H1 (cell line): Measurements from ENCODE around the gene ALDOC. TPM values are rescaled to one million over a fixed set of nuclear protein-coding genes. Genes with fewer than 3 reads are reported as not detected.

Experiments
- BRCA1 ChIP-seq: IDR thresholded peaks from 2 replicates; pipeline ENCODE4 v1.6.1; 2012; ENCODE audit warnings: low read depth, low read length, improper control_type of control experiment
- CBX5 ChIP-seq: fragments of 300-800, 300-1000 bp; sonication (generic); IDR thresholded peaks from 2 replicates; pipeline ENCODE4 v1.7.1; 2016; ENCODE audit warnings: antibody characterized with exemption, low read length, low read depth
- CEBPB ChIP-seq: IDR thresholded peaks from 2 replicates; pipeline ENCODE4 v1.6.1; 2012; ENCODE audit warnings: low read depth, low read length
- CHD1 ChIP-seq: IDR thresholded peaks from 2 replicates; pipeline ENCODE4 v1.6.1; 2012; ENCODE audit warnings: low read depth, low read length, improper control_type of control experiment
- E2F6 ChIP-seq: IDR thresholded peaks from 2 replicates; pipeline ENCODE4 v1.6.1; 2012; ENCODE audit warnings: inconsistent platforms
- EGR1 ChIP-seq: IDR thresholded peaks from 2 replicates; pipeline ENCODE4 v1.6.1; 2011; ENCODE audit warnings: low read depth, low read length, borderline replicate concordance
- EP300 ChIP-seq, 2 experiments: IDR thresholded peaks; 1 replicate in 1 of 2; 2 replicates in 1 of 2; pipeline ENCODE4 v1.6.1; 2011 to 2012; ENCODE audit warnings: low read depth in 2 of 2, low read length in 2 of 2, mild to moderate bottlenecking in 2 of 2, borderline replicate concordance in 1 of 2, inconsistent platforms in 1 of 2, moderate library complexity in 1 of 2
- FOSL1 ChIP-seq: IDR thresholded peaks from 2 replicates; pipeline ENCODE4 v1.6.1; 2011; ENCODE audit warnings: mild to moderate bottlenecking, low read depth, low read length, moderate library complexity; ENCODE audit not compliant: insufficient read depth
- GTF2F1 ChIP-seq: IDR thresholded peaks from 2 replicates; pipeline ENCODE4 v1.6.1; 2012; ENCODE audit warnings: low read depth, low read length, improper control_type of control experiment, borderline replicate concordance
- HDAC2 ChIP-seq, 2 experiments: fragments of 300-600 bp in 1 of 2; sonication (generic) in 1 of 2; IDR thresholded peaks; 2 replicates each; pipeline ENCODE4 v1.6.1; 2011 to 2012; ENCODE audit warnings: low read depth in 2 of 2, low read length in 2 of 2, mild to moderate bottlenecking in 2 of 2, moderate library complexity in 2 of 2, borderline replicate concordance in 1 of 2, inconsistent platforms in 1 of 2
- KDM4A ChIP-seq: IDR thresholded peaks from one replicate; pipeline ENCODE4 v1.7.1; 2012; ENCODE audit warnings: low read depth, mild to moderate bottlenecking, moderate library complexity, low read length, inconsistent platforms; ENCODE audit not compliant: severe bottlenecking
- KDM5A ChIP-seq: fragments of 200-600 bp; IDR thresholded peaks from 2 replicates; pipeline ENCODE4 v1.7.1; 2012; ENCODE audit warnings: mild to moderate bottlenecking, low read length, inconsistent platforms, mixed read lengths
- MAFK ChIP-seq: IDR thresholded peaks from 2 replicates; pipeline ENCODE4 v1.6.1; 2012; ENCODE audit warnings: low read depth, mild to moderate bottlenecking, improper control_type of control experiment, low read length
- NANOG ChIP-seq: IDR thresholded peaks from 2 replicates; pipeline ENCODE4 v1.6.1; 2011; ENCODE audit warnings: low read length, low read depth, mild to moderate bottlenecking, inconsistent platforms; ENCODE audit not compliant: insufficient read depth, poor library complexity, severe bottlenecking
- RNF2 ChIP-seq: fragments of 200-900, 300-1000 bp; sonication (generic); IDR thresholded peaks from 2 replicates; pipeline ENCODE4 v1.7.1; 2016; ENCODE audit warnings: borderline replicate concordance, low read depth, mild to moderate bottlenecking, antibody characterized with exemption, low read length; ENCODE audit not compliant: poor library complexity, severe bottlenecking; ENCODE audit errors: missing control alignments
- RXRA ChIP-seq: IDR thresholded peaks from 2 replicates; pipeline ENCODE4 v1.6.1; 2011; ENCODE audit warnings: low read depth, mild to moderate bottlenecking, low read length, moderate library complexity; ENCODE audit not compliant: insufficient read depth
- SIN3A ChIP-seq, 2 experiments: IDR thresholded peaks in 1 of 2; conservative IDR thresholded peaks in 1 of 2; 2 replicates each; pipeline ENCODE4 v1.6.1; 2011 to 2012; ENCODE audit warnings: low read length in 2 of 2, improper control_type of control experiment in 1 of 2, low read depth in 1 of 2, mild to moderate bottlenecking in 1 of 2
- SP4 ChIP-seq: IDR thresholded peaks from 2 replicates; pipeline ENCODE4 v1.6.1; 2012; ENCODE audit warnings: low read length, inconsistent platforms
- SRF ChIP-seq: IDR thresholded peaks from 2 replicates; pipeline ENCODE4 v1.6.1; 2011; ENCODE audit warnings: mild to moderate bottlenecking, low read depth, low read length, moderate library complexity
- SUZ12 ChIP-seq: fragments of 200-600 bp; sonication (generic); IDR thresholded peaks from 2 replicates; pipeline ENCODE4 v1.6.1; 2012; ENCODE audit warnings: mild to moderate bottlenecking, inconsistent platforms, low read length, moderate library complexity, mixed read lengths
- TAF7 ChIP-seq: optimal IDR thresholded peaks from 2 replicates; pipeline ENCODE3; 2011; ENCODE audit warnings: low read depth, mild to moderate bottlenecking, inconsistent platforms, low read length, moderate library complexity, borderline replicate concordance
- TBP ChIP-seq: IDR thresholded peaks from 2 replicates; pipeline ENCODE4 v1.6.1; 2011; ENCODE audit warnings: low read depth, low read length, improper control_type of control experiment
- TEAD4 ChIP-seq: IDR thresholded peaks from 2 replicates; pipeline ENCODE4 v1.6.1; 2012; ENCODE audit warnings: low read depth, low read length, inconsistent platforms, mixed read lengths
- polyA plus RNA-seq, 7 experiments: library from polyadenylated mRNA; depleted of rRNA in 3 of 7; stranded (reverse) in 5 of 7; unstranded in 2 of 7; fragments of >200 nt in 5 of 7; fragments of 200-250 nt in 2 of 7; gene quantifications; 1 replicate in 5 of 7; 2 replicates in 1 of 7; 4 replicates in 1 of 7; pipeline versions ENCODE4 v1.2.1 to v1.2.3, GENCODE V29; 2011 to 2013; ENCODE audit warnings: missing spikeins in 2 of 7, mixed read lengths in 2 of 7
- total RNA-seq: library from RNA; stranded (reverse); fragmentation: NEBNext Ultra II Directional; extraction: Animal tissue kit (Norgen Biotek cat#: 25700); gene quantifications from 2 replicates; pipeline ENCODE4 v1.2.1, GENCODE V29; 2021

The ALDOC gene
- total and polyA plus RNA-seq, 2 of the 8 experiments (the other 6 are each of a cell fraction or from before 2014, with no cell fraction given): 51.6 to 103 TPM

- TF ChIP-seq CBX5 (no peak), TEAD4 (no peak), EP300 (IDR thresholded peaks at IDR 0.05; ENCODE audit: borderline replicate concordance in 1 of 2, low read depth in 2 of 2, low read length in 2 of 2) (no peak), TAF7 (peak; percentile 91), GTF2F1 (peak; percentile 72; the same call in 1 of the 2 replicates), FOSL1 (no peak), E2F6 (peak; percentile 67; the same call in 1 of the 2 replicates), SIN3A (conservative IDR thresholded peaks at IDR 0.05 in 1 of 2, IDR thresholded peaks at IDR 0.05 in 1 of 2; ENCODE audit: low read depth in 1 of 2, low read length in 2 of 2) (0 out of 4 replicates have a peak, but pooled peaks of 1 of the 2 experiments have one; percentile 34), EGR1 (no peak), CEBPB (no peak), TBP (peak; percentile 94), NANOG (no peak), RNF2 (no peak), SP4 (peak; percentile 79), RXRA (no peak), KDM4A (no peak), KDM5A (no peak), HDAC2 (IDR thresholded peaks at IDR 0.05; ENCODE audit: borderline replicate concordance in 1 of 2, low read depth in 2 of 2, low read length in 2 of 2) (no peak), CHD1 (no peak), MAFK (no peak), SRF (no peak), BRCA1 (no peak), SUZ12 (no peak)
These were observed at the start of gene ALDOC (continued) for GRCh38 chr17:28576758-28577465.
